B cell (primary cell): ENCODE measurements around the gene SLC2A4.

ENCODE experiments used
- EZH2 ChIP-seq: IDR thresholded peaks from 2 replicates; pipeline ENCODE4 v1.6.1; 2012; ENCODE audit warnings: borderline replicate concordance, low read depth, mild to moderate bottlenecking, moderate library complexity, low read length; ENCODE audit not compliant: insufficient read depth, poor library complexity, severe bottlenecking
- TF ChIP-seq, protein P1 (sequence below): fragments of 200-600 bp; IDR thresholded peaks from one replicate; pipeline ENCODE4 v1.8.0; 2022; ENCODE audit warnings: antibody characterized with exemption, mild to moderate bottlenecking

- TF ChIP-seq, protein P1, sequence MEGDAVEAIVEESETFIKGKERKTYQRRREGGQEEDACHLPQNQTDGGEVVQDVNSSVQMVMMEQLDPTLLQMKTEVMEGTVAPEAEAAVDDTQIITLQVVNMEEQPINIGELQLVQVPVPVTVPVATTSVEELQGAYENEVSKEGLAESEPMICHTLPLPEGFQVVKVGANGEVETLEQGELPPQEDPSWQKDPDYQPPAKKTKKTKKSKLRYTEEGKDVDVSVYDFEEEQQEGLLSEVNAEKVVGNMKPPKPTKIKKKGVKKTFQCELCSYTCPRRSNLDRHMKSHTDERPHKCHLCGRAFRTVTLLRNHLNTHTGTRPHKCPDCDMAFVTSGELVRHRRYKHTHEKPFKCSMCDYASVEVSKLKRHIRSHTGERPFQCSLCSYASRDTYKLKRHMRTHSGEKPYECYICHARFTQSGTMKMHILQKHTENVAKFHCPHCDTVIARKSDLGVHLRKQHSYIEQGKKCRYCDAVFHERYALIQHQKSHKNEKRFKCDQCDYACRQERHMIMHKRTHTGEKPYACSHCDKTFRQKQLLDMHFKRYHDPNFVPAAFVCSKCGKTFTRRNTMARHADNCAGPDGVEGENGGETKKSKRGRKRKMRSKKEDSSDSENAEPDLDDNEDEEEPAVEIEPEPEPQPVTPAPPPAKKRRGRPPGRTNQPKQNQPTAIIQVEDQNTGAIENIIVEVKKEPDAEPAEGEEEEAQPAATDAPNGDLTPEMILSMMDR = no peak
- no peak for TF ChIP-seq EZH2
Observed at GRCh38 chr17:7304179-7304578, 22.7 kb downstream of the SLC2A4 start.
